BE2C (cell line): Measurements from ENCODE around the gene RNF17.
"Not testable (repeated sequence)": the region's sequence is repeated elsewhere in the genome, so short reads cannot be mapped to it uniquely, and the experiment has no call there.

Experiments used
- DNase-seq: peaks from one replicate; pipeline ENCODE4 v3.0.0-alpha.2; 2020
- H3K27me3 ChIP-seq: fragments of 250-450 bp; sonication (Bioruptor Pico); 2 replicates; pipeline ENCODE4 v1.5.1; 2020; ENCODE audit warnings: mild to moderate bottlenecking
- H3K36me3 ChIP-seq: fragments of 250-450 bp; sonication (Bioruptor Pico); 2 replicates; pipeline ENCODE4 v1.5.1; 2020; ENCODE audit warnings: mild to moderate bottlenecking
- H3K4me1 ChIP-seq: fragments of 250-450 bp; sonication (Bioruptor Pico); 2 replicates; pipeline ENCODE4 v1.5.1; 2020
- H3K4me3 ChIP-seq: 2 replicates; pipeline ENCODE4 v1.5.1; 2011; ENCODE audit warnings: low read depth, low read length
- H3K9me3 ChIP-seq: fragments of 250-450 bp; sonication (Bioruptor Pico); 2 replicates; pipeline ENCODE4 v1.5.1; 2020
- CTCF ChIP-seq: IDR thresholded peaks from 2 replicates; pipeline ENCODE4 v1.5.1; 2012; ENCODE audit warnings: mild to moderate bottlenecking, low read depth, low read length

Gene RNF17

GRCh38 chr13:24834902-24835510 is 71.0 kb downstream of the RNF17 start:
- peak; percentile 23 for DNase-seq
- peaks cover 9% of the 10 kb centered on the region for H3K27me3 ChIP-seq
- TF ChIP-seq CTCF = no peak
- no peaks in the 10 kb centered on the region for H3K9me3 ChIP-seq
- no peaks in the 10 kb centered on the region for H3K4me1 ChIP-seq
- H3K4me3 ChIP-seq = no peak overlapping the region
- no peaks in the 10 kb centered on the region for H3K36me3 ChIP-seq

DNA sequence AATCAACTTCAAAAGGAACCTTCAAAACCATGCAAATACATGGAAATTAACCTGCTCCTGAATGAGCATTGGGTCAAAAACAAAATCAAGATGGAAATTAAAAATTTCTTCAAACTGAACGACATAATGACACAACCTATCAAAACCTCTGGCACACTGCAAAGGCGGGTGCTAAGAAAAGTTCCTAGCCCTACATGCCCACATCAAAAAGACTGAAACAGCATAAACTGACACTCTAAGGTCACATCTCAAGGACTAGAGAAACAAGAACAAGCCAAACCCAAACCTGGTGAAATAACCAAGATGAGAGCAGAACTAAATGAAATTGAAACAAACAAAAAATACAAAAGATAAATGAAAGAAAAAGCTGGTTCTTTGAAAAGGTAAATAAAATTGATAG is 73.6 kb downstream of the RNF17 start:
- not testable (repeated sequence) for H3K36me3 ChIP-seq, H3K4me1 ChIP-seq, DNase-seq, H3K4me3 ChIP-seq, H3K9me3 ChIP-seq, H3K27me3 ChIP-seq

- no peak for TF ChIP-seq CTCF
- Histone ChIP-seq H3K27me3 (no peaks in the 10 kb centered on the region; the same call in 1 of the 2 replicates), H3K4me1 (no peaks in the 10 kb centered on the region), H3K4me3 (no peak overlapping the region), H3K9me3 (no peaks in the 10 kb centered on the region), H3K36me3 (no peaks in the 10 kb centered on the region)
- DNase-seq = no peak
Measured at GRCh38 chr13:24842549-24843274, 78.7 kb downstream of the RNF17 start.

- peaks cover 17% of the 10 kb centered on the region for H3K27me3 ChIP-seq
- no peaks in the 10 kb centered on the region for H3K4me1 ChIP-seq
- H3K4me3 ChIP-seq = no peak overlapping the region
- H3K9me3 ChIP-seq = no peaks in the 10 kb centered on the region
- H3K36me3 ChIP-seq = no peaks in the 10 kb centered on the region
- no peak for DNase-seq
- no peak for TF ChIP-seq CTCF
Measured at GRCh38 chr13:24851546-24851945, 87.6 kb downstream of the RNF17 start.

GRCh38 chr13:24854311-24854710 is 90.3 kb downstream of the RNF17 start:
- no peaks in the 10 kb centered on the region for H3K36me3 ChIP-seq
- DNase-seq = no peak
- no peaks in the 10 kb centered on the region for H3K4me1 ChIP-seq
- no peaks in the 10 kb centered on the region for H3K9me3 ChIP-seq
- no peak overlapping the region for H3K4me3 ChIP-seq
- H3K27me3 ChIP-seq = peaks cover 26% of the 10 kb centered on the region
- TF ChIP-seq CTCF = no peak

- H3K36me3 ChIP-seq = no peaks in the 10 kb centered on the region
- TF ChIP-seq CTCF = no peak
- DNase-seq = no peak
- H3K27me3 ChIP-seq = peaks cover 14% of the 10 kb centered on the region
- no peak overlapping the region for H3K4me3 ChIP-seq
- no peaks in the 10 kb centered on the region for H3K4me1 ChIP-seq
- no peaks in the 10 kb centered on the region for H3K9me3 ChIP-seq
Measured at GRCh38 chr13:24858953-24859352, 95.0 kb downstream of the RNF17 start.
